WTC11 (cell line): Measurements from ENCODE around the gene TPX2.

Source experiments
- AFF4 ChIP-seq: sonication (generic); formaldehyde crosslinking; IDR thresholded peaks from 2 replicates; pipeline ENCODE4 v1.8.1; 2023; ENCODE audit warnings: mild to moderate bottlenecking, missing genetic modification reagents, borderline replicate concordance
- ATF6 ChIP-seq: sonication (generic); formaldehyde crosslinking; IDR thresholded peaks from 2 replicates; pipeline ENCODE4 v1.8.1; 2023; ENCODE audit warnings: mild to moderate bottlenecking, missing genetic modification reagents
- CREM ChIP-seq: sonication (generic); formaldehyde crosslinking; IDR thresholded peaks from 2 replicates; pipeline ENCODE4 v1.8.1; 2022; ENCODE audit warnings: mild to moderate bottlenecking, missing genetic modification reagents, moderate library complexity
- E2F1 ChIP-seq: sonication (generic); formaldehyde crosslinking; IDR thresholded peaks from 2 replicates; pipeline ENCODE4 v1.8.0; 2022; ENCODE audit warnings: mild to moderate bottlenecking, missing genetic modification reagents
- ESRRA ChIP-seq: sonication (generic); formaldehyde crosslinking; IDR thresholded peaks from 2 replicates; pipeline ENCODE4 v1.8.1; 2022; ENCODE audit warnings: mild to moderate bottlenecking, missing genetic modification reagents, borderline replicate concordance
- FOXP1 ChIP-seq: sonication (generic); formaldehyde crosslinking; IDR thresholded peaks from 2 replicates; pipeline ENCODE4 v1.8.0; 2022; ENCODE audit warnings: missing genetic modification reagents, mild to moderate bottlenecking, moderate library complexity, borderline replicate concordance
- NR2C2 ChIP-seq: sonication (generic); formaldehyde crosslinking; IDR thresholded peaks from 2 replicates; pipeline ENCODE4 v1.8.0; 2022; ENCODE audit warnings: mild to moderate bottlenecking, missing genetic modification reagents
- ZNF121 ChIP-seq: sonication (generic); formaldehyde crosslinking; IDR thresholded peaks from 2 replicates; pipeline ENCODE4 v1.8.0; 2023; ENCODE audit warnings: missing genetic modification reagents
- ZNF263 ChIP-seq: sonication (generic); formaldehyde crosslinking; IDR thresholded peaks from 2 replicates; pipeline ENCODE4 v1.8.1; 2022; ENCODE audit warnings: low read depth, mild to moderate bottlenecking, moderate library complexity, missing genetic modification reagents
- ZSCAN18 ChIP-seq: fragments of 250-450 bp; sonication (Bioruptor Pico); IDR thresholded peaks from 2 replicates; pipeline ENCODE4 v2.1.2; 2022; ENCODE audit warnings: mild to moderate bottlenecking, moderate library complexity
- TF ChIP-seq, protein P1 (sequence below): fragments of 200-600 bp; IDR thresholded peaks from 2 replicates; pipeline ENCODE4 v1.8.0; 2022; ENCODE audit warnings: antibody characterized with exemption
- TF ChIP-seq, protein P2 (sequence below): sonication (generic); formaldehyde crosslinking; IDR thresholded peaks from 2 replicates; pipeline ENCODE4 v1.8.0; 2022; ENCODE audit warnings: missing genetic modification reagents

GRCh38 chr20:31790401-31790800, 51.3 kb downstream of the TPX2 start:
- no peak for TF ChIP-seq ESRRA (CRISPR knock-in tag)
- no peak for TF ChIP-seq ATF6 (CRISPR knock-in tag)
- TF ChIP-seq, protein P1, sequence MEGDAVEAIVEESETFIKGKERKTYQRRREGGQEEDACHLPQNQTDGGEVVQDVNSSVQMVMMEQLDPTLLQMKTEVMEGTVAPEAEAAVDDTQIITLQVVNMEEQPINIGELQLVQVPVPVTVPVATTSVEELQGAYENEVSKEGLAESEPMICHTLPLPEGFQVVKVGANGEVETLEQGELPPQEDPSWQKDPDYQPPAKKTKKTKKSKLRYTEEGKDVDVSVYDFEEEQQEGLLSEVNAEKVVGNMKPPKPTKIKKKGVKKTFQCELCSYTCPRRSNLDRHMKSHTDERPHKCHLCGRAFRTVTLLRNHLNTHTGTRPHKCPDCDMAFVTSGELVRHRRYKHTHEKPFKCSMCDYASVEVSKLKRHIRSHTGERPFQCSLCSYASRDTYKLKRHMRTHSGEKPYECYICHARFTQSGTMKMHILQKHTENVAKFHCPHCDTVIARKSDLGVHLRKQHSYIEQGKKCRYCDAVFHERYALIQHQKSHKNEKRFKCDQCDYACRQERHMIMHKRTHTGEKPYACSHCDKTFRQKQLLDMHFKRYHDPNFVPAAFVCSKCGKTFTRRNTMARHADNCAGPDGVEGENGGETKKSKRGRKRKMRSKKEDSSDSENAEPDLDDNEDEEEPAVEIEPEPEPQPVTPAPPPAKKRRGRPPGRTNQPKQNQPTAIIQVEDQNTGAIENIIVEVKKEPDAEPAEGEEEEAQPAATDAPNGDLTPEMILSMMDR: no peak
- TF ChIP-seq AFF4 (CRISPR knock-in tag): no peak
- TF ChIP-seq CREM (CRISPR knock-in tag): no peak
- TF ChIP-seq E2F1 (CRISPR knock-in tag): no peak
- TF ChIP-seq NR2C2 (CRISPR knock-in tag): no peak
- TF ChIP-seq FOXP1: no peak
- no peak for TF ChIP-seq ZSCAN18 (CRISPR knock-in tag)
- TF ChIP-seq ZNF121 (CRISPR knock-in tag): no peak
- TF ChIP-seq, protein P2, sequence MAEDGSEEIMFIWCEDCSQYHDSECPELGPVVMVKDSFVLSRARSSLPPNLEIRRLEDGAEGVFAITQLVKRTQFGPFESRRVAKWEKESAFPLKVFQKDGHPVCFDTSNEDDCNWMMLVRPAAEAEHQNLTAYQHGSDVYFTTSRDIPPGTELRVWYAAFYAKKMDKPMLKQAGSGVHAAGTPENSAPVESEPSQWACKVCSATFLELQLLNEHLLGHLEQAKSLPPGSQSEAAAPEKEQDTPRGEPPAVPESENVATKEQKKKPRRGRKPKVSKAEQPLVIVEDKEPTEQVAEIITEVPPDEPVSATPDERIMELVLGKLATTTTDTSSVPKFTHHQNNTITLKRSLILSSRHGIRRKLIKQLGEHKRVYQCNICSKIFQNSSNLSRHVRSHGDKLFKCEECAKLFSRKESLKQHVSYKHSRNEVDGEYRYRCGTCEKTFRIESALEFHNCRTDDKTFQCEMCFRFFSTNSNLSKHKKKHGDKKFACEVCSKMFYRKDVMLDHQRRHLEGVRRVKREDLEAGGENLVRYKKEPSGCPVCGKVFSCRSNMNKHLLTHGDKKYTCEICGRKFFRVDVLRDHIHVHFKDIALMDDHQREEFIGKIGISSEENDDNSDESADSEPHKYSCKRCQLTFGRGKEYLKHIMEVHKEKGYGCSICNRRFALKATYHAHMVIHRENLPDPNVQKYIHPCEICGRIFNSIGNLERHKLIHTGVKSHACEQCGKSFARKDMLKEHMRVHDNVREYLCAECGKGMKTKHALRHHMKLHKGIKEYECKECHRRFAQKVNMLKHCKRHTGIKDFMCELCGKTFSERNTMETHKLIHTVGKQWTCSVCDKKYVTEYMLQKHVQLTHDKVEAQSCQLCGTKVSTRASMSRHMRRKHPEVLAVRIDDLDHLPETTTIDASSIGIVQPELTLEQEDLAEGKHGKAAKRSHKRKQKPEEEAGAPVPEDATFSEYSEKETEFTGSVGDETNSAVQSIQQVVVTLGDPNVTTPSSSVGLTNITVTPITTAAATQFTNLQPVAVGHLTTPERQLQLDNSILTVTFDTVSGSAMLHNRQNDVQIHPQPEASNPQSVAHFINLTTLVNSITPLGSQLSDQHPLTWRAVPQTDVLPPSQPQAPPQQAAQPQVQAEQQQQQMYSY: no peak
- TF ChIP-seq ZNF263: no peak
